Activated CD4-positive, alpha-beta memory T cell treated with anti-CD3 and anti-CD28 coated beads, Interleukin-2, amount 10 ng/mL, durations not matched to agents 7 days and 5 days (primary cell): ENCODE measurements around the gene EIF2S3B. TPM values are rescaled to one million over a fixed set of nuclear protein-coding genes. Genes with fewer than 3 reads are reported as not detected.
"Not testable (repeated sequence)": the region's sequence is repeated elsewhere in the genome, so short reads cannot be mapped to it uniquely, and the experiment has no call there.

Experiments used
- CTCF ChIA-PET: fragments of 350-600 bp; sonication (Branson Sonifier 250); formaldehyde crosslinking; loops from one replicate; lab custom pipeline; 2021; ENCODE audit warnings: antibody characterized with exemption, inconsistent platforms; lab: Charles Lee
- POLR2A ChIA-PET: fragments of 350-600 bp; sonication (Branson Sonifier 250); formaldehyde crosslinking; loops from one replicate; lab custom pipeline; 2021; ENCODE audit warnings: antibody characterized with exemption; lab: Charles Lee
- DNase-seq: peaks from one replicate; pipeline ENCODE4 v3.0.0-alpha.2; 2020
- H3K27ac Mint-ChIP-seq: one replicate; pipeline ENCODE4 v1.8.0; 2021; ENCODE audit warnings: mild to moderate bottlenecking, mixed read lengths
- H3K27me3 Mint-ChIP-seq: one replicate; pipeline ENCODE4 v1.8.0; 2021; ENCODE audit warnings: mixed read lengths
- H3K36me3 Mint-ChIP-seq: one replicate; pipeline ENCODE4 v1.8.0; 2021; ENCODE audit warnings: low read depth, mixed read lengths
- H3K4me1 Mint-ChIP-seq: one replicate; pipeline ENCODE4 v1.8.0; 2021; ENCODE audit warnings: mixed read lengths
- H3K4me3 Mint-ChIP-seq: one replicate; pipeline ENCODE4 v1.8.0; 2021; ENCODE audit warnings: mild to moderate bottlenecking, mixed read lengths
- H3K9me3 Mint-ChIP-seq: one replicate; pipeline ENCODE4 v1.8.0; 2021; ENCODE audit warnings: mixed read lengths
- total RNA-seq, 2 experiments: library from RNA; stranded (reverse); gene quantifications; one replicate each; pipeline ENCODE4 v1.2.3, GENCODE V29; 2021

EIF2S3B gene
- total RNA-seq, result 1 to 10 TPM; 1.4 to 1.6 TPM

DNA sequence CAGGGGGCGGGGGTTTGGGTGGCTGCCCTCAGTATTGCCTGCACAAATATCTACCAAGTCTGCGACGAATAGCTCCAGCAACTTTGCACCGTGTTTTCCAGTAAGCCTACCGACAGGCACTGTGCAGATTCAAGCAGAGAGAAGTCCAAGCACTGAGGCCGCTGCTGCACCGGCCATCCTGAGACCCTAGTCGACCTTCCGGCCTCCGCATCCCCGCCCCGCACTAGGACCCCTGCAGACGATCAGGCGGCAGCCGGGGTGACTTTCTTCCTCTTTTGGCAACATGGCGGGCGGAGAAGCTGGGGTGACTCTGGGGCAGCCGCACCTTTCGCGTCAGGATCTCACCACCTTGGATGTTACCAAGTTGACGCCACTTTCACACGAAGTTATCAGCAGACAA lies at the start of gene EIF2S3B:
Gene EIF2S3B, plus strand, starts transcription at position 271 of the 400 bp plus-strand sequence. Its CDS starts 13 bp downstream, at position 284.
- CTCF ChIA-PET, result no interaction called here
- no peaks in the 10 kb centered on the region for H3K4me1 Mint-ChIP-seq
- peaks cover 21% of the 10 kb centered on the region for H3K27me3 Mint-ChIP-seq
- no peak within 1 kb of the TSS for H3K27ac Mint-ChIP-seq
- no peak for DNase-seq
- H3K4me3 Mint-ChIP-seq, result no peak within 1 kb of the TSS
- H3K9me3 Mint-ChIP-seq, result no peaks in the 10 kb centered on the region
- POLR2A ChIA-PET, result no interaction called here
- H3K36me3 Mint-ChIP-seq, result no peaks in the 10 kb centered on the region

- no peaks in the 10 kb centered on the region for H3K4me1 Mint-ChIP-seq
- POLR2A ChIA-PET, result no interaction called here
- no peak overlapping the region for H3K27ac Mint-ChIP-seq
- peaks cover 4% of the 10 kb centered on the region for H3K36me3 Mint-ChIP-seq
- H3K27me3 Mint-ChIP-seq, result peaks cover 25% of the 10 kb centered on the region
- CTCF ChIA-PET, result no interaction called here
- H3K4me3 Mint-ChIP-seq, result no peak overlapping the region
- peaks cover 9% of the 10 kb centered on the region for H3K9me3 Mint-ChIP-seq
- no peak for DNase-seq
These were observed 48.8 kb upstream of the EIF2S3B start for GRCh38 chr12:10456856-10457255.

GRCh38 chr12:10457760-10458159 lies 47.9 kb upstream of the EIF2S3B start:
- ChIA-PET CTCF (no interaction called here), POLR2A (no interaction called here)
- peaks cover 4% of the 10 kb centered on the region for H3K36me3 Mint-ChIP-seq
- no peak overlapping the region for H3K4me3 Mint-ChIP-seq
- H3K4me1 Mint-ChIP-seq, result no peaks in the 10 kb centered on the region
- no peak for DNase-seq
- no peak overlapping the region for H3K27ac Mint-ChIP-seq
- peaks cover 9% of the 10 kb centered on the region for H3K9me3 Mint-ChIP-seq
- H3K27me3 Mint-ChIP-seq, result peaks cover 30% of the 10 kb centered on the region

GRCh38 chr12:10466311-10466710 lies 39.4 kb upstream of the EIF2S3B start:
- Mint-ChIP-seq H3K4me3 (no peak overlapping the region), H3K27me3 (peaks cover 24% of the 10 kb centered on the region), H3K36me3 (no peaks in the 10 kb centered on the region), H3K9me3 (peaks cover 4% of the 10 kb centered on the region), H3K4me1 (no peaks in the 10 kb centered on the region), H3K27ac (no peak overlapping the region)
- no peak for DNase-seq
- POLR2A ChIA-PET, result no interaction called here
- CTCF ChIA-PET, result no interaction called here

DNA sequence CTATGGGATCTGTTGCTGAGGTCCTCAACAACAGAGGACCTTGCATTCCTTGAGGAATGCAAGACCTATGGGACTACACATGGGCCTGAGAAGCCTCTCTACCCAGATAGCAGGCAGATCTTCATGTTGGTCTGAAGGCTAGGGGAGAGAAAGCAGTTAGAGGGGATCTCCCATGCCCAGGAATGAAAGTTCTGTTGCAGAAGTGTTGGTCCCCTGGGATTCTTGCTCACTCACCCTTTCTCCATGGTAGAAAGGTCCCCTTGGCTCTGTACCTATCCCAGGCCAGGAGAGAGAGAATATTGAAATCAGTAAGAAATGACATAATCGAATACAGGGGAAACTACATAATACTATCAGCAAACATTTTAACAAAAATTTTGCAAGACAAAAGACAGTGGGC lies 36.0 kb upstream of the EIF2S3B start:
- Mint-ChIP-seq H3K4me1 (no peaks in the 10 kb centered on the region), H3K9me3 (no peaks in the 10 kb centered on the region), H3K27me3 (peaks cover 8% of the 10 kb centered on the region), H3K36me3 (no peaks in the 10 kb centered on the region), H3K4me3 (no peak overlapping the region), H3K27ac (no peak overlapping the region)
- ChIA-PET POLR2A (no interaction called here), CTCF (no interaction called here)
- DNase-seq, result no peak

DNA sequence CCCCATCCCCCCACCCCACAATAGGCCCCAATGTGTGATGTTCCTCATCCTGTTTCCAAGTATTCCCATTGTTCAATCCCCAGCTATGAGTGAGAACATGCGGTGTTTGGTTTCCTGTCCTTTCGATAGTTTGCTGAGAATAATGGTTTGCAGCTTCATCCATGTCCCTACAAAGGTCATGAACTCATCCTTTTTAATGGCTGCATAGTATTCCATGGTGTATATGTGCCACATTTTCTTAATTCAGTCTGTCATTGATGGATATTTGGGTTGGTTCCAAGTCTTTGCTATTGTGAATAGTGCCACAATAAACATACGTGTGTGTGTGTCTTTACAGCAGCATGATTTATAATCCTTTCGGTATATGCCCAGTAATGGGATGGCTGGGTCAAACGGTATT lies 32.9 kb upstream of the EIF2S3B start:
- CTCF ChIA-PET, H3K4me1 Mint-ChIP-seq, H3K27ac Mint-ChIP-seq, H3K9me3 Mint-ChIP-seq, POLR2A ChIA-PET, H3K4me3 Mint-ChIP-seq, H3K36me3 Mint-ChIP-seq, H3K27me3 Mint-ChIP-seq, DNase-seq: not testable (repeated sequence)

DNA sequence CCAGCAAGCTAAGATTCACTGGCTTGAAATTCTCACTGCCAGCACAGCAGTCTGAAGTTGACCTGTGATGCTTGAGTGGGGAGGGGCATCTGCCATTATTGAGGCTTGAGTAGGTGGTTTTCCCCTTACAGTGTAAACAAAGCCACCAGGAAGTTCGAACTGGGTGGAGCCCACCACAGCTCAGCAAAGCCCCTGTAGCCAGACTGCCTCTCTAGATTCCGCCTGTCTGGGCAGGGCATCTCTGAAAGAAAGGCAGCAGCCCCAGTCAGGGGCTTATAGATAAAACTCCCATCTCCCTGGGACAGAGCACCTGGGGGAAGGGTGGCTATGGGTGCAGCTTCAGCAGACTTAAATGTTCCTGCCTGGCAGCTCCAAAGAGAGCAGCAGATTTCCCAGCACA lies 23.8 kb upstream of the EIF2S3B start:
- CTCF ChIA-PET, H3K27ac Mint-ChIP-seq, POLR2A ChIA-PET: not testable (repeated sequence)

DNA sequence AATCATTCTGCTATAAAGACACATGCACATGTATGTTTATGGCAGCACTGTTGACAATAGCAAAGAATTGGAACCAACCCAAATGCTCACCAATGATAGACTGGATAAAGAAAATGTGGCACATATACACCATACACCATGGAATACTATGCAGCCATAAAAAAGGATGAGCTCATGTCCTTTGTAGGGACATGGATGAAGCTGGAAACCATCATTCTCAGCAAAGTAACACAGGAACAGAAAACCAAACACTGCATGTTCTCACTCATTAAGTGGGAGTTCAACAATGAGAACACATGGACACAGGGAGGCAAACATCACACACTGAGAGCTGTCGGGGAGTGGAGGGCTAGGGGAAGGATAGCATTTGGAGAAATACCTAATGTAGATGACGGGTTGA lies 18.4 kb upstream of the EIF2S3B start:
- H3K36me3 Mint-ChIP-seq, H3K27ac Mint-ChIP-seq, DNase-seq, POLR2A ChIA-PET, H3K4me1 Mint-ChIP-seq, CTCF ChIA-PET, H3K9me3 Mint-ChIP-seq, H3K4me3 Mint-ChIP-seq: not testable (repeated sequence)
- peaks cover 44% of the 10 kb centered on the region for H3K27me3 Mint-ChIP-seq

More for the DNA sequence above, 23.8 kb upstream of the EIF2S3B start:
- peaks cover 36% of the 10 kb centered on the region for H3K27me3 Mint-ChIP-seq
- not testable (repeated sequence) for H3K36me3 Mint-ChIP-seq, H3K4me3 Mint-ChIP-seq, H3K4me1 Mint-ChIP-seq, DNase-seq, H3K9me3 Mint-ChIP-seq

GRCh38 chr12:10491766-10492165 lies 13.9 kb upstream of the EIF2S3B start:
- Mint-ChIP-seq H3K4me1 (no peaks in the 10 kb centered on the region), H3K4me3 (no peak overlapping the region), H3K9me3 (no peaks in the 10 kb centered on the region), H3K36me3 (no peaks in the 10 kb centered on the region), H3K27ac (no peak overlapping the region), H3K27me3 (peaks cover 30% of the 10 kb centered on the region)
- no peak for DNase-seq
- ChIA-PET POLR2A (no interaction called here), CTCF (no interaction called here)

DNA sequence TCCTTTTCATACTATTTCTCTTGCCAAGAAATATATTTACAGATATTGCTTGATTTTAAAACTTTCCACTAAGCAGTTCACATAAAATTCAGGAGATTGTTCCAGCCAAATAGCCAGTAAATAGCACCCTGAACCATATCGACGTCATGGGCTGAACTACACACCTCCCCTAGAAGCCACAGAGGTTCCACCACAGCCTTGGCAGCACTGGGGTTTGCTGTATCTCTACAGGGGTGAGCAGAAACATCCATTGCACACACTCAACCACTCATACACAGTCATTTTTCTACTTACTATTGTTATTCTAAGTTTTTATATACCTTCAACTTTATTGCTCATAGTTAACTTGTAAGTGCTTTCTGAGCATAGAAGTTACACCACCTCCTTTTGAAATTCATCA lies 8.1 kb upstream of the EIF2S3B start:
- POLR2A ChIA-PET, result no interaction called here
- H3K4me3 Mint-ChIP-seq, result no peak overlapping the region

DNA sequence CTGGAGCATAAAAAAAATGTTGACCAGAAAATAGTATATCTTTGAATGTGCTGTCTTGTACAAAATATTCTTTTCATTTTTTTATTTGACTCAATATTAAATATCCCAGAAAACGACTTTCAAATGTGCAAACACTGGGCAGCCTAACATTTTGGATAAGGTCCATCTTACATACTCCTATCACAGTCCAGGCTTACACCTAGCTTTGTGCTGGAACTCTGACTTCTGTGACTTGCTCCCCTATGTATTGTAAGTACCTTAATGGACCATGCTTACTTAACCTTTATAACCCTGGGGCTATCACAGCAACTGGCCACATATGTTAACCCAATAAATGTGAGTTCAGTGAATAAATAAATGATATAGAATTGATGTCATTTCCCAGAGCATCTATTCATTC lies 7.6 kb upstream of the EIF2S3B start:
- H3K27me3 Mint-ChIP-seq, result peaks cover 35% of the 10 kb centered on the region
- no peaks in the 10 kb centered on the region for H3K9me3 Mint-ChIP-seq
- no peaks in the 10 kb centered on the region for H3K4me1 Mint-ChIP-seq
- H3K36me3 Mint-ChIP-seq, result no peaks in the 10 kb centered on the region
- POLR2A ChIA-PET, result no interaction called here
- CTCF ChIA-PET, result no interaction called here
- H3K27ac Mint-ChIP-seq, result no peak overlapping the region
- no peak for DNase-seq
- no peak overlapping the region for H3K4me3 Mint-ChIP-seq

More for the DNA sequence above, 8.1 kb upstream of the EIF2S3B start:
- no peak for DNase-seq
- Mint-ChIP-seq H3K36me3 (no peaks in the 10 kb centered on the region), H3K9me3 (no peaks in the 10 kb centered on the region), H3K27ac (no peak overlapping the region), H3K27me3 (peaks cover 34% of the 10 kb centered on the region), H3K4me1 (no peaks in the 10 kb centered on the region)
- CTCF ChIA-PET, result no interaction called here

DNA sequence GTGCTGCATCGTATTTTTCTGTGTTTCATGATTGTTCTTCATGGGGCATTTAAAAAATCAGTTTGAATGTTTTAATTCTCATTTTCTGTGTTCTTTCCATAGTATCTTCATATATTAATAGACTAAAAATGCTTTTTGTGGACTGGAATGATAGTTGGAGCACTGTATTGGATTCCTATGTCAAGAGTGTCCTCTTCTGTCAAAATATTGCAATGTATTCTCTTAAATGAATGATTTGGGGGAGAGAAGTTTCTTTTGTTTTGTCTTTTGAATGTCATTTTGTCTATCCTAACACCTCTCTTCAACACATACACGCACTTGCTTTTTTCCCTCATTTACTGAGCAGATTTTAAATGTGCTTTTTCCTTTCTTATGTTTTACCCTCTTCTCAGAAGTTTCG lies 4.7 kb upstream of the EIF2S3B start:
- H3K27me3 Mint-ChIP-seq, result peaks cover 24% of the 10 kb centered on the region
- POLR2A ChIA-PET, result no interaction called here
- CTCF ChIA-PET, result no interaction called here
- H3K9me3 Mint-ChIP-seq, result no peaks in the 10 kb centered on the region
- H3K36me3 Mint-ChIP-seq, result no peaks in the 10 kb centered on the region
- no peak overlapping the region for H3K4me3 Mint-ChIP-seq
- no peak overlapping the region for H3K27ac Mint-ChIP-seq
- H3K4me1 Mint-ChIP-seq, result no peaks in the 10 kb centered on the region
- DNase-seq, result no peak

GRCh38 chr12:10503460-10503859 lies 2.2 kb upstream of the EIF2S3B start:
- ChIA-PET POLR2A (no interaction called here), CTCF (no interaction called here)
- no peak for DNase-seq
- Mint-ChIP-seq H3K36me3 (no peaks in the 10 kb centered on the region), H3K27ac (no peak overlapping the region), H3K4me3 (no peak overlapping the region), H3K4me1 (no peaks in the 10 kb centered on the region), H3K27me3 (peaks cover 22% of the 10 kb centered on the region), H3K9me3 (no peaks in the 10 kb centered on the region)

- no peaks in the 10 kb centered on the region for H3K9me3 Mint-ChIP-seq
- CTCF ChIA-PET, result no interaction called here
These were observed 6.2 kb downstream of the EIF2S3B start for GRCh38 chr12:10511756-10512355.

More at GRCh38 chr12:10511756-10512355, 6.2 kb downstream of the EIF2S3B start:
- no peak for DNase-seq
- Mint-ChIP-seq H3K36me3 (no peaks in the 10 kb centered on the region), H3K4me1 (no peaks in the 10 kb centered on the region), H3K27ac (no peak overlapping the region), H3K27me3 (peaks cover 16% of the 10 kb centered on the region), H3K4me3 (no peak overlapping the region)
- POLR2A ChIA-PET, result no interaction called here
